HepG2 (cell line): Measurements from ENCODE around the gene NAPB. TPM values are rescaled to one million over a fixed set of nuclear protein-coding genes. Genes with fewer than 3 reads are reported as not detected.

Experiments used
- ETV6 ChIP-seq: sonication (generic); formaldehyde crosslinking; conservative IDR thresholded peaks from 2 replicates; pipeline ENCODE4 v1.4.0; 2020; ENCODE audit warnings: missing genetic modification reagents
- HNF4G ChIP-seq, 2 experiments: sonication (generic) in 1 of 2; formaldehyde crosslinking in 1 of 2; IDR thresholded peaks; 2 replicates each; pipeline versions ENCODE4 v1.4.0 to v1.6.1; 2011 to 2020; ENCODE audit warnings: borderline replicate concordance in 2 of 2, low read depth in 2 of 2, mild to moderate bottlenecking in 2 of 2, low read length in 1 of 2, missing genetic modification reagents in 1 of 2, moderate library complexity in 1 of 2
- ZBTB21 ChIP-seq: sonication (generic); formaldehyde crosslinking; IDR thresholded peaks from 2 replicates; pipeline ENCODE4 v1.4.0; 2020; ENCODE audit warnings: missing genetic modification reagents
- ZNF557 ChIP-seq: sonication (generic); formaldehyde crosslinking; IDR thresholded peaks from 2 replicates; pipeline ENCODE4 v1.4.0; 2020; ENCODE audit warnings: missing genetic modification reagents
- polyA plus RNA-seq, 8 experiments: library from polyadenylated mRNA; depleted of rRNA in 3 of 8; stranded (reverse) in 7 of 8; unstranded in 1 of 8; fragments of >200 nt; fragmentation: Illumina TruSeq in 4 of 8; extraction: Trizol in 4 of 8; gene quantifications; 2 replicates each; pipeline versions ENCODE4 v1.2.1 to v1.2.3, GENCODE V29; 2011 to 2016; ENCODE audit warnings: low read depth in 4 of 8, missing spikeins in 1 of 8, mixed read lengths in 1 of 8; ENCODE audit not compliant: insufficient read depth in 1 of 8
- total RNA-seq, 5 experiments: library from RNA; depleted of rRNA; stranded (reverse); fragments of >200 nt; fragmentation: Illumina TruSeq; extraction: Trizol; gene quantifications; 2 replicates each; pipeline ENCODE4 v1.2.3, GENCODE V29; 2016; ENCODE audit warnings: low read depth in 1 of 5
- TF ChIP-seq, protein P1 (sequence below): sonication (generic); formaldehyde crosslinking; IDR thresholded peaks from 2 replicates; pipeline ENCODE4 v1.8.1; 2022; ENCODE audit warnings: mild to moderate bottlenecking, missing genetic modification reagents
- TF ChIP-seq, protein P2 (sequence below): sonication (generic); formaldehyde crosslinking; IDR thresholded peaks from 2 replicates; pipeline ENCODE4 v1.4.0; 2020; ENCODE audit warnings: missing genetic modification reagents, mild to moderate bottlenecking, borderline replicate concordance
- TF ChIP-seq, protein P3 (sequence below), 2 experiments: sonication (generic) in 1 of 2; formaldehyde crosslinking in 1 of 2; IDR thresholded peaks; 2 replicates each; pipeline versions ENCODE4 v1.4.0 to v1.6.1; 2016 to 2020; ENCODE audit warnings: borderline replicate concordance in 1 of 2, low read depth in 1 of 2, mild to moderate bottlenecking in 1 of 2, missing genetic modification reagents in 1 of 2
- TF ChIP-seq, protein P4 (sequence below): sonication (generic); formaldehyde crosslinking; conservative IDR thresholded peaks from 2 replicates; pipeline ENCODE4 v1.8.0; 2022; ENCODE audit warnings: low read depth, missing genetic modification reagents
- TF ChIP-seq, protein P5 (sequence below): sonication (generic); formaldehyde crosslinking; IDR thresholded peaks from 2 replicates; pipeline ENCODE4 v1.4.0; 2020; ENCODE audit warnings: mild to moderate bottlenecking, missing genetic modification reagents
- TF ChIP-seq, protein P6 (sequence below): sonication (generic); formaldehyde crosslinking; IDR thresholded peaks from 2 replicates; pipeline ENCODE4 v1.4.0; 2020; ENCODE audit warnings: mild to moderate bottlenecking, missing genetic modification reagents

Gene NAPB
- total and polyA plus RNA-seq, 2 of the 13 experiments (the other 11 are each of a cell fraction or from before 2014, with no cell fraction given), result 15.2 to 16.1 TPM

DNA sequence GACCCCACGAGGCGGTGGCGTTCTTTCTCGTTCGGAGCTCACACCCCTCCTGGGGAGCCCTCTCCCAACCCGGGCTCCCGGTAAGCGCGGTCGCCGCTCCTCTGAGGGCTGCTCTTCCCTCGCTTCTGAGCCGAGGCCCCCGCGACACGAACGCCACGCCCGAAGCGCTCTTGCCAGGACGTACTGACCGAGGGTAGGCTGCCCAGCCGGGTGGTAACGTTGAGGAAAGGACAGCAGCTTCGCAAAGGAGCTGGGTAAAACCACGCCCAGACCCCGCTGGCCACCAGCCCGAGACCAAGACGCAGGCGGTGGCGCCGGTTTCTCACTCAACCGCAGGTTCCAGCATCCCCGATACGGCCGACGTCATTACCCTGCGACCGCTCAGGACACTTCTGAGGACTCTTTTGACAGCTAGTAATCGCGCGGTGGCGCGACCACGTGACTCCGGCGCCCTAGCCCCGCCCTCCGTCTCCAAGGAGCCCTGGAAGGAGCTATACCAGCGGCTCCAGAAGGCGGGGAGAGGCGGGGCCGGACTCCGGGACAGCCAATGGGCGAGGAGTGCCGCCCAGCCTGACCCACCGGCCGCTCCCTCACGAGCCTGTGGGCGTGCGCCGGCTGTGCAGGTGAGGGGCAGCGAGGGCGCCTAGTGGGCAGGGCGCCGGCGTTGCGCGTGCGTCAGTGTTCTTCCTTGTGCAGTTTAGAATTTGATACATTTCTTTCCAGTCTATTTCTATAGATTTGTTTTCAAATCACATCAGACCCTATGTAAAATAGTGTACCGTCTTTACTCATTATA is 63.3 kb downstream of the NAPB start (continued):
- TF ChIP-seq, protein P1, sequence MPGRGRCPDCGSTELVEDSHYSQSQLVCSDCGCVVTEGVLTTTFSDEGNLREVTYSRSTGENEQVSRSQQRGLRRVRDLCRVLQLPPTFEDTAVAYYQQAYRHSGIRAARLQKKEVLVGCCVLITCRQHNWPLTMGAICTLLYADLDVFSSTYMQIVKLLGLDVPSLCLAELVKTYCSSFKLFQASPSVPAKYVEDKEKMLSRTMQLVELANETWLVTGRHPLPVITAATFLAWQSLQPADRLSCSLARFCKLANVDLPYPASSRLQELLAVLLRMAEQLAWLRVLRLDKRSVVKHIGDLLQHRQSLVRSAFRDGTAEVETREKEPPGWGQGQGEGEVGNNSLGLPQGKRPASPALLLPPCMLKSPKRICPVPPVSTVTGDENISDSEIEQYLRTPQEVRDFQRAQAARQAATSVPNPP (CRISPR knock-in tag), result no peak
- TF ChIP-seq, protein P2, sequence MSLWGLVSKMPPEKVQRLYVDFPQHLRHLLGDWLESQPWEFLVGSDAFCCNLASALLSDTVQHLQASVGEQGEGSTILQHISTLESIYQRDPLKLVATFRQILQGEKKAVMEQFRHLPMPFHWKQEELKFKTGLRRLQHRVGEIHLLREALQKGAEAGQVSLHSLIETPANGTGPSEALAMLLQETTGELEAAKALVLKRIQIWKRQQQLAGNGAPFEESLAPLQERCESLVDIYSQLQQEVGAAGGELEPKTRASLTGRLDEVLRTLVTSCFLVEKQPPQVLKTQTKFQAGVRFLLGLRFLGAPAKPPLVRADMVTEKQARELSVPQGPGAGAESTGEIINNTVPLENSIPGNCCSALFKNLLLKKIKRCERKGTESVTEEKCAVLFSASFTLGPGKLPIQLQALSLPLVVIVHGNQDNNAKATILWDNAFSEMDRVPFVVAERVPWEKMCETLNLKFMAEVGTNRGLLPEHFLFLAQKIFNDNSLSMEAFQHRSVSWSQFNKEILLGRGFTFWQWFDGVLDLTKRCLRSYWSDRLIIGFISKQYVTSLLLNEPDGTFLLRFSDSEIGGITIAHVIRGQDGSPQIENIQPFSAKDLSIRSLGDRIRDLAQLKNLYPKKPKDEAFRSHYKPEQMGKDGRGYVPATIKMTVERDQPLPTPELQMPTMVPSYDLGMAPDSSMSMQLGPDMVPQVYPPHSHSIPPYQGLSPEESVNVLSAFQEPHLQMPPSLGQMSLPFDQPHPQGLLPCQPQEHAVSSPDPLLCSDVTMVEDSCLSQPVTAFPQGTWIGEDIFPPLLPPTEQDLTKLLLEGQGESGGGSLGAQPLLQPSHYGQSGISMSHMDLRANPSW (CRISPR knock-in tag), result no peak; the same call in 1 of the 2 replicates
- TF ChIP-seq, protein P3, sequence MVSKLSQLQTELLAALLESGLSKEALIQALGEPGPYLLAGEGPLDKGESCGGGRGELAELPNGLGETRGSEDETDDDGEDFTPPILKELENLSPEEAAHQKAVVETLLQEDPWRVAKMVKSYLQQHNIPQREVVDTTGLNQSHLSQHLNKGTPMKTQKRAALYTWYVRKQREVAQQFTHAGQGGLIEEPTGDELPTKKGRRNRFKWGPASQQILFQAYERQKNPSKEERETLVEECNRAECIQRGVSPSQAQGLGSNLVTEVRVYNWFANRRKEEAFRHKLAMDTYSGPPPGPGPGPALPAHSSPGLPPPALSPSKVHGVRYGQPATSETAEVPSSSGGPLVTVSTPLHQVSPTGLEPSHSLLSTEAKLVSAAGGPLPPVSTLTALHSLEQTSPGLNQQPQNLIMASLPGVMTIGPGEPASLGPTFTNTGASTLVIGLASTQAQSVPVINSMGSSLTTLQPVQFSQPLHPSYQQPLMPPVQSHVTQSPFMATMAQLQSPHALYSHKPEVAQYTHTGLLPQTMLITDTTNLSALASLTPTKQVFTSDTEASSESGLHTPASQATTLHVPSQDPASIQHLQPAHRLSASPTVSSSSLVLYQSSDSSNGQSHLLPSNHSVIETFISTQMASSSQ (IDR thresholded peaks at IDR 0.05; ENCODE audit: low read depth), result no peak
- TF ChIP-seq, protein P3 (CRISPR knock-in tag; IDR thresholded peaks at IDR 0.05; ENCODE audit: borderline replicate concordance), result 0 out of 2 replicates have a peak, but pooled peaks have one; percentile 51
- TF ChIP-seq ZNF557 (CRISPR knock-in tag) (no peak), ETV6 (peak; percentile 82; the same call in 1 of the 2 replicates), HNF4G (IDR thresholded peaks at IDR 0.05; ENCODE audit: borderline replicate concordance, low read depth, low read length) (no peak), HNF4G (CRISPR knock-in tag; IDR thresholded peaks at IDR 0.05; ENCODE audit: borderline replicate concordance, low read depth) (0 out of 2 replicates have a peak, but pooled peaks have one; percentile 65), ZBTB21 (no peak; the same call in 1 of the 2 replicates)
- TF ChIP-seq, protein P4, sequence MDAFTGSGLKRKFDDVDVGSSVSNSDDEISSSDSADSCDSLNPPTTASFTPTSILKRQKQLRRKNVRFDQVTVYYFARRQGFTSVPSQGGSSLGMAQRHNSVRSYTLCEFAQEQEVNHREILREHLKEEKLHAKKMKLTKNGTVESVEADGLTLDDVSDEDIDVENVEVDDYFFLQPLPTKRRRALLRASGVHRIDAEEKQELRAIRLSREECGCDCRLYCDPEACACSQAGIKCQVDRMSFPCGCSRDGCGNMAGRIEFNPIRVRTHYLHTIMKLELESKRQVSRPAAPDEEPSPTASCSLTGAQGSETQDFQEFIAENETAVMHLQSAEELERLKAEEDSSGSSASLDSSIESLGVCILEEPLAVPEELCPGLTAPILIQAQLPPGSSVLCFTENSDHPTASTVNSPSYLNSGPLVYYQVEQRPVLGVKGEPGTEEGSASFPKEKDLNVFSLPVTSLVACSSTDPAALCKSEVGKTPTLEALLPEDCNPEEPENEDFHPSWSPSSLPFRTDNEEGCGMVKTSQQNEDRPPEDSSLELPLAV (CRISPR knock-in tag), result no peak
- TF ChIP-seq, protein P5, sequence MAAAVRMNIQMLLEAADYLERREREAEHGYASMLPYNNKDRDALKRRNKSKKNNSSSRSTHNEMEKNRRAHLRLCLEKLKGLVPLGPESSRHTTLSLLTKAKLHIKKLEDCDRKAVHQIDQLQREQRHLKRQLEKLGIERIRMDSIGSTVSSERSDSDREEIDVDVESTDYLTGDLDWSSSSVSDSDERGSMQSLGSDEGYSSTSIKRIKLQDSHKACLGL (CRISPR knock-in tag), result no peak; the same call in 1 of the 2 replicates
- TF ChIP-seq, protein P6, sequence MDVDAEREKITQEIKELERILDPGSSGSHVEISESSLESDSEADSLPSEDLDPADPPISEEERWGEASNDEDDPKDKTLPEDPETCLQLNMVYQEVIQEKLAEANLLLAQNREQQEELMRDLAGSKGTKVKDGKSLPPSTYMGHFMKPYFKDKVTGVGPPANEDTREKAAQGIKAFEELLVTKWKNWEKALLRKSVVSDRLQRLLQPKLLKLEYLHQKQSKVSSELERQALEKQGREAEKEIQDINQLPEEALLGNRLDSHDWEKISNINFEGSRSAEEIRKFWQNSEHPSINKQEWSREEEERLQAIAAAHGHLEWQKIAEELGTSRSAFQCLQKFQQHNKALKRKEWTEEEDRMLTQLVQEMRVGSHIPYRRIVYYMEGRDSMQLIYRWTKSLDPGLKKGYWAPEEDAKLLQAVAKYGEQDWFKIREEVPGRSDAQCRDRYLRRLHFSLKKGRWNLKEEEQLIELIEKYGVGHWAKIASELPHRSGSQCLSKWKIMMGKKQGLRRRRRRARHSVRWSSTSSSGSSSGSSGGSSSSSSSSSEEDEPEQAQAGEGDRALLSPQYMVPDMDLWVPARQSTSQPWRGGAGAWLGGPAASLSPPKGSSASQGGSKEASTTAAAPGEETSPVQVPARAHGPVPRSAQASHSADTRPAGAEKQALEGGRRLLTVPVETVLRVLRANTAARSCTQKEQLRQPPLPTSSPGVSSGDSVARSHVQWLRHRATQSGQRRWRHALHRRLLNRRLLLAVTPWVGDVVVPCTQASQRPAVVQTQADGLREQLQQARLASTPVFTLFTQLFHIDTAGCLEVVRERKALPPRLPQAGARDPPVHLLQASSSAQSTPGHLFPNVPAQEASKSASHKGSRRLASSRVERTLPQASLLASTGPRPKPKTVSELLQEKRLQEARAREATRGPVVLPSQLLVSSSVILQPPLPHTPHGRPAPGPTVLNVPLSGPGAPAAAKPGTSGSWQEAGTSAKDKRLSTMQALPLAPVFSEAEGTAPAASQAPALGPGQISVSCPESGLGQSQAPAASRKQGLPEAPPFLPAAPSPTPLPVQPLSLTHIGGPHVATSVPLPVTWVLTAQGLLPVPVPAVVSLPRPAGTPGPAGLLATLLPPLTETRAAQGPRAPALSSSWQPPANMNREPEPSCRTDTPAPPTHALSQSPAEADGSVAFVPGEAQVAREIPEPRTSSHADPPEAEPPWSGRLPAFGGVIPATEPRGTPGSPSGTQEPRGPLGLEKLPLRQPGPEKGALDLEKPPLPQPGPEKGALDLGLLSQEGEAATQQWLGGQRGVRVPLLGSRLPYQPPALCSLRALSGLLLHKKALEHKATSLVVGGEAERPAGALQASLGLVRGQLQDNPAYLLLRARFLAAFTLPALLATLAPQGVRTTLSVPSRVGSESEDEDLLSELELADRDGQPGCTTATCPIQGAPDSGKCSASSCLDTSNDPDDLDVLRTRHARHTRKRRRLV (CRISPR knock-in tag), result no peak; the same call in 1 of the 2 replicates
